Activated effector memory CD4-positive, alpha-beta T cell treated with anti-CD3 and anti-CD28 coated beads, Interleukin-2, amount 50 U/mL, for 16 hours (primary cell): Measurements from ENCODE around the gene GPN1.
A peak's percentile ranks its signal among the peaks of the same experiment; 100 is the strongest.
"Not testable (repeated sequence)": the region's sequence is repeated elsewhere in the genome, so short reads cannot be mapped to it uniquely, and the experiment has no call there.

ENCODE experiments used
- DNase-seq: peaks from one replicate; pipeline ENCODE4 v3.0.0-alpha.2; 2020

GPN1 gene

DNA sequence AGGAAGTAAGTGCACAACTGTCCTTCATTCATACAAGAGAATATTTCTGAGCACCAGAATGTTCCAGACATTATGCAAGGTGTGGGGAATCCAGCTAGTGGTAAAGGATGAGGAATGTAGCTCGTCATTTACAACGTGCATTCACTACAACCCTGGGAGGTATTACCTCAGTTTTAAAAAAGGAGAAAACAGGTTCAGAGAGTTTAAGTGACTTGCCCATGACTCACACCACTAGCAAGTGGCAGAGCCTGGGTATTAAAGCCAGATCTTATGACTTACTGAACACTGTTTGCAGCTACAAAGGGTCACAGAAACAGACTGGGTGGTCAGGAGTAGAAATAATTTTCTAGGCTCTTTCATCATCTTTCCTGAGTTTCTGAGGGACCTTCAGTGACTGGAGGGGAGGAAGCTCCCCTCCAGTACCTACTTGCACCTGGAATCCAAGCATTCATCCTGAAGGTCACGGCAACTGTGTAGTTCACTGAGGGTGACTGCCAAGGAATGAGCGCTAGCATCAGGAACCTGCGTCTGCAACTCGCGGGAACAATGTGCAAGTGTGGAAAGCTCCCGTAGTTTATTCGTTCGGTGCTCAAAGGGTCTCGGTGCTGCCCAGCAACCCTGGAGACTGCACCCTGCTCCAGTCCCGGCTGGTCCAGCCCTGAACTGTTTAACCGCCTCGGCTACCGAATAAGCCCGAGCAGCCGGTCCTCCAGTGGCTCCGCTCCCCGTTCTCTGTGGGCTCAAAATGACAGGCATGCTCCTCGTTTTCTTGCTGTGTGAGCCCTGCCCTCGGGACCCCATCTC lies 685 bp upstream of the GPN1 start:
- no peak for DNase-seq

DNA sequence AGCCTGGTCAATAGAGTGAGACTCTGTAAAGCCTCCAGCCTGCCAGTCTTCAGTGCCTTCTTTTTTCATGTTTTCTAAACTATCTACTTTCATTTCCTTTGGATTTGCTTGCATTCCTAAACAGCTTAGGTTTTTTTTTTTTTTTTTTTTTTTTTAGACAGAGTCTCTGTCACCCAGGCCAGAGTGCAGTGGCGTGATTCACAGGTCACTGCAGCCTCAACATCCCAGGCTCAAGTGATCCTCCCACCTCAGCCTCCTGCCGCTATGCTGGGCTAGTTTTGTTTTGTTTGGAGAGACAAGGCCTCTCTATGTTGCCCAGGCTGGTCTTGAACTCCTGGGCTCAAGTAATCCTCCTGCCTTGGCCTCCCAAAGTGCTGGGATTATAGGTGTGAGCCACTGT lies 1.4 kb downstream of the GPN1 start:
- DNase-seq = not testable (repeated sequence)

DNA sequence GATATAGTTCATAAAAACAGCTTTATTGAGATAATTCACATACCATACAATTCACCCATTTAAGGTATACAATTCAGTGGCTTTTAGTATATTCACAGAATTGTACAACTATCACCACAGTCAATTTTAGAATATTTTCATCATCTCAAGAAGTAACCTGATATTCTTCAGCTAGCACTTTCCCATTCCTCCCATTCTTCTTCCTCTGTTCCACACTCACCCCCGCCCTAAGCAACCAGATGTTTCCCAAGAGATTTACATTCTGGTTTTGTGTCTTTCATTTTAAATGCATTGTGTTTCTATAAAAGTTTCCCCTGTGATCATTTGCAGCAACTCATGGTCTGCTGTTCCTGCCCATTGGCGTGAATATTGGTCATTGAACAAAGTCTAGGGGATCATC lies 5.4 kb downstream of the GPN1 start:
- DNase-seq = no peak

DNA sequence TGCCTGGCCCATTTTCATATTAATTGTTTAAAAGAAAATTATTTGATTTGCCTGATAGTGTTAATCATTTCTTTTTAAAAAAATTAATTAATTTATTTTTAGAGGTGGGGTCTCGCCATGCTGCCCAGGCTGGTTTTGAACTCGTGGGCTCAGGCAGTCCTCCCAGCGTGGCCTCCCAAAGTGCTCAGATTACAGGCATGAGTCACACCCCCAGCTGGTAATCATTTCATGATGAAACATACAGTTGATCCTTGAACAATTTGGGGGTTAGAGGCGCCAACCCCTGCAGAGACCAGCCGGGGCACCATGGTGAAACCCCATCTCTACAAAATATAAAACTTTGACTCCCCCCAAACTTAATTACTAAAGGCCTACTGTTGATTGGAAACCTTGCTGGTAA lies 7.9 kb downstream of the GPN1 start:
- no peak for DNase-seq

GRCh38 chr2:27638037-27638637 lies 9.3 kb downstream of the GPN1 start:
- no peak for DNase-seq

DNA sequence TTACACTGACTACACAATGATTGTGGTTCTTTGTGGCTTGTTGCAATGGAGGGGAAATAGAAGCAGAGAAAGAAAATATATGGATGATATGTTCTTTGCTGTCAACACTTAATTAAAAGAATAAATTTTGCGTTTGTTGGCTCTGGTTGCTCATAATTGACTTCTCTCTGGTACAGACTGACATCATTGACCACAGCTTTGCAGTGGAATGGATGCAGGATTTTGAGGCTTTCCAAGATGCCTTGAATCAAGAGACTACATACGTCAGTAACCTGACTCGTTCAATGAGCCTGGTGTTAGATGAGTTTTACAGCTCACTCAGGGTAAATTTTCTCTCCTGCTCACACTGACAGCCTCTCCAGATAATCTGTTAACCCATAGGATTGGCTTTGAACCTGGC lies 9.9 kb downstream of the GPN1 start:
- DNase-seq = no peak

DNA sequence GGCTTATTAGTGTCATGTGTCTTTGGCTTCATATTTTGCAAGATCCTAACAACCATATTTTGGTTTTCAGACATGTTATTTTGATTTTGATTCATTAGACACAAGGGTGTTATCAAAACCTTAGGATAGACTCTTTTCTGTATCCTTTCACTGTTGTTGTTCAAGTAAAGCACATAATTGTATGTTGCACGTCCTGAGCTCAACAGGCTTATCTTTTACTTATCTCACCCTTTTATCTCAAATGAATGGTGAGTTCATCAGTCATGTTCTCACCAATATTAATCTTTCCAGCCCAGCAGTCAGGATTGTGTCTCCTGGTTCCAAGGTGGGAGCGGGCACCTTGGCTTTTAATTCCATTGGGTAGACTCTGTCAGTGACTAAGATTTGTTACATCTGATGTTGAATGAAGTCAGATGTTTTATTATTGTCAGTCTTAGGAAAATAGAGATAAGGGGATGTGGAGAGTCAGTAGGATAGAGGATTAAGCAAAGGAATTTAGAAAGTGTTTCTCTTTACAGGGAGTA lies 11.9 kb downstream of the GPN1 start:
- DNase-seq = no peak

- DNase-seq = no peak
Observed at GRCh38 chr2:27645197-27645596, 16.3 kb downstream of the GPN1 start.

- no peak for DNase-seq
Observed at GRCh38 chr2:27647289-27647688, 18.4 kb downstream of the GPN1 start.

DNA sequence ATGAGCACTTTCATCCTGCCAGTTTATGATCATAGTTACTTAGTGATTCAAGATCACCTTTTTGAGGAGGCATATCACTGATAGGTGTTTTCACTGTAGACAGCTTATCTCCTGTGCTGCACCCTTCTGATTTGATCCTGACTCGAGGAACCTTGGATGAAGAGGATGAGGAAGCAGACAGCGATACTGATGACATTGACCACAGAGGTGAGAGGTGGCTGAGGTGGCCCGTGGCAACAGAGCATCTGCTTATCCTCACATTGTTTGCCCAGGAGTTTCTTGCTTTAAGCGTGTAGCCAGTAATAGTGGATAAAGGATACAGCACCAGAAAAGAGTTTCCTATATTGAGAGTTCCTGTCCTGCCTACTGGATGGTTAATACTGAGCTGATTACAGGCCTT lies 18.9 kb downstream of the GPN1 start:
- DNase-seq = no peak

DNA sequence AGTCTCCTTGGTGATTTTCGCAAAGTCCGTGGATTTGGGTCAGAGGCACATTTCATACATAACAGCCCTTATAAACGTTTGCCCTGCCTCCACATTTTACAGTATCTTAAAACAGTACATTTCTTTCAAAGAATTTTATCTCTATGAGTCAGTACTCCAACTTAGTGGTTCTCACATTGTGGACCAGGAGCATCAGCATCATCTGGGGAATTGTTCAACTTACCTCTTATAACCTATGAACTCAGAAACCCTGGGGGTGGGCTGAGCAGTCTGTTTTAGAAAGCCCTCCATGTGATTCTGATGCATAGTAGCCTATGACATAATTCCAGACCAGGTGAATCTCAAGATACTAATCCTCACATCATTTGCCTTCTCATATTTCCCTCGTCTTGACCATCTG lies 22.2 kb downstream of the GPN1 start:
- no peak for DNase-seq

GRCh38 chr2:27652341-27652740 lies 23.5 kb downstream of the GPN1 start:
- no peak for DNase-seq

DNA sequence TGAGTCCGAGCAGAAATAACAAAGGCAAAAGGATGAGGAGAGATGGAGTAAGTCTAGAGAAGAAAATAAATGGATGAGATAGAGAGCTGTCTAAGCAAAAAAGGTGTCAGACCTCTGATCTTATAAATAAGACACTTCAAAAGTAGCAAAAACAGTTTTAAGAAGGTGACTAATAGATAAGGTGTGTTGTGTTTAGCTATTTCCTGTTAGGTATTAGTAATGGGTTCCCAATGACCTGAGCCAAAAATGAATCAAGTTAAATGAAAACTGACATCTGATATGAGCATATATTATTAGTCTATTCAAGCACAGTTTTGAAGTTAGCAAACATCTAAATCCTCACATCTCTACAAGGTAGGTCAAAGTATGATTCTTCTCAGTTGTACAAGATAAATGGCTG lies 23.9 kb downstream of the GPN1 start:
- no peak for DNase-seq

DNA sequence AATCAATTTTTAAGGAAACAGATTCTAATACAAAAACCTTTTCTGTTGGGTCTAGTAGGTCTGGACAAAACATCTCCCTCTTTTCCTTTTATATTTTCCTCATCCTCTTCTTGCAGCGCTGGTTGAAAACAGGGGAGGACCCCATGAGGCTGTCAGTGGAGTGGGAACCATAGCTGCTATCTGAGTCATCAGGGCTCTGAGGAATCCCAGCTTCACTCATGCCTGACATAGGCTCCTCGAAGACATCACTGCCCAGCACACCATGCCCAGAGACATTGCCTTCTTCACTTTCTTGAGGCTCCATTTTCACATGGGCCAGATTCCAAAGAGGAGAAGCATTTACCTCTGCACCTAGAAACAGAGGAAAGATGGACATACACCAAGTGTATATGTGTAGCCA lies 24.5 kb downstream of the GPN1 start:
- no peak for DNase-seq

GRCh38 chr2:27655155-27655951 lies 26.5 kb downstream of the GPN1 start:
- DNase-seq = no peak

- no peak for DNase-seq
Observed at GRCh38 chr2:27661371-27661770, 32.5 kb downstream of the GPN1 start.

DNA sequence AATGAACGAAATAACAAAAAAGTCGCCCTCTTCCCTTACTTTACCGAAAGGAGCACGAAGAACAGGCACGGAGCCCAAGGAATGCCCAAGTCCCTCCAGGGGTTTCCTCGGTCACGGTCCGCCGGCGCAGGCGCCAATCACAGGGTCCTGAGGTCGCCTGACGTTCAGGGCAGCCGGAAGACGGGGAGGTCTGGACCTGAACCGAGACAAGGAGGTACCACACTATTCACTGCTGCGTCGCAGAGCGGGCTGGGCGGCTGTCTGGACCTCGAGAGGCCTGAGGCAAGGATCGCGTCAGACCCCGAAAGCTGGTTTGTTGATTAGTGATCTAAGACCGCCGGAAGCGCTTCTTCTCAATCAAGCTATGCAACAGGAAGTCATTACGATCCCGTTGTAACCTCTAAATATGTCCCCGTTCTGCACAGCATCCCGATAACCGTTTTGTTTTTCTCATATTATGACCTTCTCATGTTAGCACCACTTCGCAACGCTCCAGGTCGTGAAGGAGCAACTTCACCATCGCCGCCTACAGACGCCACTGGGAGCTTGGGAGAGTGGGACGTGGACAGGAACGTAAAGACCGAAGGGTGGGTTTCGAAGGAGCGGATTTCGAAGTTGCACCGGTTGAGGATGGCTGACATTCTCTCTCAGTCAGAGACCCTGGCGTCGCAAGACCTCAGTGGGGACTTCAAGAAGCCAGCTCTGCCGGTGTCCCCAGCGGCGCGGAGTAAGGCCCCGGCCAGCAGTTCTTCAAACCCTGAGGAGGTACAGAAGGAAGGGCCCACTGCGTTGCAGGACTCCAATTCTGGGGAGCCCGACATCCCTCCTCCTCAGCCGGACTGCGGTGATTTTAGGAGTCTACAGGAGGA lies 34.7 kb downstream of the GPN1 start, which contains the start of the genes SLC4A1AP and SUPT7L:
SLC4A1AP (plus strand) TSS at position 605 of the 869 bp plus-strand sequence; CDS start at position 631, 26 bp downstream.
SUPT7L (minus strand) TSS at position 330 of the 869 bp plus-strand sequence. CDS start 1,422 bp downstream, outside the sequence.
- peak; percentile 92 for DNase-seq

DNA sequence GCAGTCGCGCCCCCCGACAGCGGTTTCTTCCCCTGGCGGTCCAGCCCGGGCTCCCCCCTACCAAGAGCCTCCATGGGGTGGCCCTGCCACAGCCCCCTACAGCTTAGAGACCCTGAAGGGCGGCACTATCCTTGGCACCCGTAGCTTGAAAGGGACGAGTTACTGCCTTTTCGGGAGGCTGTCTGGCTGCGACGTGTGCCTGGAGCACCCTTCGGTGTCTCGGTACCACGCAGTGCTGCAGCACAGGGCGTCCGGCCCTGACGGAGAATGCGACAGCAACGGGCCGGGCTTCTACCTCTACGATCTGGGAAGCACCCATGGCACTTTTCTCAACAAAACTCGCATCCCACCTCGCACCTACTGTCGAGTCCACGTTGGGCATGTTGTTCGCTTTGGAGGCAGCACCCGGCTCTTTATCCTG lies 35.3 kb downstream of the GPN1 start:
- no peak for DNase-seq

DNA sequence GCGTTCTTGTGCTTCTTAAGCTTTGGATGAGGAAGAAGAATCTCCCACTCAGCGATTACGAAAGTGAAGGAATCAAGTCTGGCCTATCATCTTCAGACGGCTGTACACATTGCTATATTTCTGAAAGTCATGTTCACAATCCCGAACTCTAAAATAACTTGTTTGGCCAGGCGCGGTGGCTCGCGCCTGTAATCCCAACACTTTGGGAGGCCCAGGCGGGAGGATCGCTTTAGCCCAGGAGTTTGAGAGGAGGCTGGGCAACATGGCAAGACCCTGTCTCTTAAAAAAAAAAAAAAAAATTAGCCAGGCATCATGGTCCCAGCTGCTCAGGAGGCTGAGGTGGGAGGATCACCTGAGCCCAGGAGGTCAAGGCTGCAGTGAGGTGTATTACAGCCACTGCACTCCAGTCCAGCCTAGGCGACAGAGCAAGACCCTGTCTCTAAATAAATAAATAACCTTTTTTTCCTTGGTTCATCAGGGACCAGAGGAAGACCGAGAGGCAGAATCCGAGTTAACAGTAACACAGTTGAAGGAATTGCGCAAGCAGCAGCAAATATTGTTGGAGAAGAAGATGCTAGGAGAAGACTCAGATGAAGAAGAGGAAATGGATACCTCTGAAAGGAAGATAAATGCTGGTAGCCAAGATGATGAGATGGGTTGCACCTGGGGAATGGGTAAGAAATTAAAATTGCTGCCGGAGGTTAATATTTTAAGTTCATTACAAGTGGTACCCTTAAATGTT lies 35.9 kb downstream of the GPN1 start:
- no peak for DNase-seq

DNA sequence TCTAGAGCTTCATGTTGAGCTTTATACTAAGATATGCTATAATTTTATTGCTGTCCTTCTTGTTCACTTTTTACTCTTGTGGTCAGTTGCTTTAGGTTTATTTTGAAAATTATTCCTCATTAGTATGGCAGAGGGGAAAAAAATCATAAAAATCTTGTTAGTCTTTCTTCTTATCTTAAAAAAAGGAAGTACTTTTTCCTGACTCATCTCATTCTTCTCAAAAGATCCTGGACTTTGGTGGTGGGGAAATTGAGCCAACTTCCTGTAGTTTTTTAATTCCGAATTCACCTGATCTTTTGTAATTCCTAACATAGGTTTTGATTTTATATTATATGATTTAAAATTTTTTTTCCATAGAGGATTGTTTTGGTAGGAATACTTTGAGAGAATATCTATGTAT lies 38.6 kb downstream of the GPN1 start:
- no peak for DNase-seq

GRCh38 chr2:27671235-27671634 lies 42.4 kb downstream of the GPN1 start:
- DNase-seq = no peak
